Measurements from ENCODE around the gene HRH1.
"Not testable (repeated sequence)": the region's sequence is repeated elsewhere in the genome, so short reads cannot be mapped to it uniquely, and the experiment has no call there.

Gene HRH1

DNA sequence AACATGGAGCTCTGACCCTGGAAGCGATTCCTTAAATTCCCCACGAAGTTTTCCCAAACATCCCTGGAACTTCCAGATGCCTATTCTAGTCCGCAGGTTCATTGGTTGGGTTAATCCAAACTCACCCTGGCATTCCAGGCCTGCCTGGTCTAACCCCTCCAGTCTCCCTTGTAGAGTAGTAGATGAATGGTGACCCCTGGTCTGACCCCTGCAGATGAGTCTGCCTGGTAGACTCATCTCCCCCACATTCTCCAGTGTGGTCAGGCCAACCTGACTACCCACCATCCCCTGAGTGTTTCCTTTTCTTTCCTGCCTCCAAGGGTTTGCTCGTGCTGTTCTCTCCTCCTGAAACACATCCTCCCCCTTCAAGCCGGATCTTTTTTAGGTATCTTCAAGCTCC lies 10.8 kb upstream of the HRH1 start:
- no peak for DNase-seq

- no peak for DNase-seq
Observed at GRCh38 chr3:11144996-11145395, 9.3 kb upstream of the HRH1 start.

GRCh38 chr3:11145888-11146287 lies 8.4 kb upstream of the HRH1 start:
- DNase-seq: no peak

DNA sequence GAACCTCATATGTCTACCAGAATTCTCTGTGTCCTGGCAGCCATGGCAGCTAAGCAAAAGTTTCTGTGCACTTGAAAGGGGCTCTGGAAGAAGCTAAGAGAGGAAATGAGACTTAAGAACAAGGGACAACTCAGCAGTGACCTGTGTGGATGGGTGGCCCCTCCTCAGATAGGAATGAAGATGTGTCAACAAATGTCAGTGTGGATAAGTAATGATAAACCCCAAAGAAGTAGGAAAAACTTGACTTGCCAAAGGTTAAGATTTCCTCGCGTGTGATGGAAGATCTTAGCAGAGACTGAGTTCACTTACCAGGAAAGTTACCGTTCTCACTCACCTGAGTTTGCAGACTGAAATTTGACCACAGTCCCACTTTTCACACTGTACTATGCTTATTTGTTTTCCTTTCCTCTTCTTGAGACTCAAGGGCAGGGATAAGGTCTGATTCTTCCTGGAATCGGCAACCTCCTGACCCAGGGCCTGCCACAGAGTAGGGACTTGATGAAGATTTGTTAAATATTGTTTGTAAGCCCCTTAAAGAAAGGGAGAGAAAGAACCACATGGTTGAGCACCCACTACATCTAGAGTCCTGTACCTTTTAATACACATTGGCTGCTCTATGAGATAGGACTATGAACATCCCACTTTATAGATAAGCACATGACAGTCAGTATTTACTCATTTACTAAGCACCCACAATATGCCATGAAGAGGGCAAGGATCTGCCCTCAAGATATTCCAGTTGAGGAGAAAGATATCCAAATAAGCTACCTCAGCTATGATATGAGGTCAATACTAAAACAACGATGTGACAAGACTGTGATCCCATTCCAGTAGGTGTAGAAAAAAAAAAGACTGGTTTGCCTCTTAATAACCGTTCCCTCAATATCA lies 7.3 kb upstream of the HRH1 start:
- no peak for DNase-seq

- DNase-seq: no peak
Observed at GRCh38 chr3:11150256-11150655, 4.0 kb upstream of the HRH1 start.

DNA sequence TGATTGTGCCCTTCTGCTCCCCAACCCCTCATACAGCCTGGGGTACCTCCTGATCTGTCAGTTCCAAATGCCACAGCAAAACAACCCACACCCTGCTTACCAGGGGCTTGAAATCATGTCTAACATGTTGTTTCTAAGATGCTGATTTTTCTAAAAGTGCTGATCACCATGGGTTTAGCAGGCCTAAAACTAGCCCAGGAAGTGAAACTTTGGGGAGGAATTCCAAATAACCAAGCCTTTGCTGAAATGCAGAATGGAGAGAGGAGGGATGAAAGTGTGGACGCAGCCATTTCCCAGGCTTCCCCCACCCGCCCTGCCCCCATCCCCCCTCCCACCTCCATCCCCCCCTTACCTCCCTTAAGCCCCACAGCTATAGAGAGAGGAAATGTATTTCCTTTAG lies 2.0 kb upstream of the HRH1 start:
- no peak for DNase-seq

- no peak for DNase-seq
Observed at GRCh38 chr3:11154953-11155325, 646 bp downstream of the HRH1 start.

- DNase-seq: peak; percentile 15
Observed at GRCh38 chr3:11155341-11156025, 1.2 kb downstream of the HRH1 start.

DNA sequence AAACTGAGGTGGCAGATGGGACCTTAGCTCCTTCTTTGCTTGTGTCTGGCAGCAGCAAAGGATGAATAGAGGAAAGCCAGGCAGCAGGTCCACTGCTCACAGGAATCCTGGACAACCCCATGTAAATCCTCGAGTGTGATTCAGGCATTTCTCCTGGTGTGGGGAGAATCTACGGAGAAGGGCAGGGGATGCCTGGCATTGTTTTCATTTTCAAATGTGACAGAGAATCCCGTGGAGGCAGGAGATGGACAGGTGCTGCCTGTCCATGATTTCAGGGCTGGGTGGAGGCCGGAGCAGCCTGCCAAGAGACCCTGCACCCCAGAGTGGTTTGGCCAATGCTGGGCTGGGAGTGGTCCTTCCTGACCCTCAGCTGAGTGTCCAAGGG lies 1.7 kb downstream of the HRH1 start:
- DNase-seq: no peak

GRCh38 chr3:11157421-11157820 lies 3.1 kb downstream of the HRH1 start:
- DNase-seq: no peak

GRCh38 chr3:11159421-11159904 lies 5.2 kb downstream of the HRH1 start:
- no peak for DNase-seq

DNA sequence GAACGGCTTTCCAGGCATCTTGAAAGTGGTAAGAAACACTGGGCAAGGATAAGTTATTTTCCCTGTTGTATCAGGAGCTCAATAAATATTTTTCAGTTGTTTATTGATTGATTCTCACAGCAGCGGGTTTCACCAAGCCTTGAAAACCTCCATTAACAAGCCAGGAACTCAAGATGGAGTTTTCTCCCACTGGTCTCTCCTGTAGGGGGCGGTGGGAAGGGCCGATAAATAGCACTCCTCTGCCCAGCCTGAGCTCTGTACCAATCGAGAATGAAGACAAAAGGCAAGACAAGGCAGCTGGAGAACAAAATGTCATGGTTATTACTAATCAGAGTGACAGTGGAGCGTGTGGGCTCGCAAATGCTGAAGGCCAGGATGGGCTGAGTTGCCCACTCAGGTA lies 7.4 kb downstream of the HRH1 start:
- no peak for DNase-seq

DNA sequence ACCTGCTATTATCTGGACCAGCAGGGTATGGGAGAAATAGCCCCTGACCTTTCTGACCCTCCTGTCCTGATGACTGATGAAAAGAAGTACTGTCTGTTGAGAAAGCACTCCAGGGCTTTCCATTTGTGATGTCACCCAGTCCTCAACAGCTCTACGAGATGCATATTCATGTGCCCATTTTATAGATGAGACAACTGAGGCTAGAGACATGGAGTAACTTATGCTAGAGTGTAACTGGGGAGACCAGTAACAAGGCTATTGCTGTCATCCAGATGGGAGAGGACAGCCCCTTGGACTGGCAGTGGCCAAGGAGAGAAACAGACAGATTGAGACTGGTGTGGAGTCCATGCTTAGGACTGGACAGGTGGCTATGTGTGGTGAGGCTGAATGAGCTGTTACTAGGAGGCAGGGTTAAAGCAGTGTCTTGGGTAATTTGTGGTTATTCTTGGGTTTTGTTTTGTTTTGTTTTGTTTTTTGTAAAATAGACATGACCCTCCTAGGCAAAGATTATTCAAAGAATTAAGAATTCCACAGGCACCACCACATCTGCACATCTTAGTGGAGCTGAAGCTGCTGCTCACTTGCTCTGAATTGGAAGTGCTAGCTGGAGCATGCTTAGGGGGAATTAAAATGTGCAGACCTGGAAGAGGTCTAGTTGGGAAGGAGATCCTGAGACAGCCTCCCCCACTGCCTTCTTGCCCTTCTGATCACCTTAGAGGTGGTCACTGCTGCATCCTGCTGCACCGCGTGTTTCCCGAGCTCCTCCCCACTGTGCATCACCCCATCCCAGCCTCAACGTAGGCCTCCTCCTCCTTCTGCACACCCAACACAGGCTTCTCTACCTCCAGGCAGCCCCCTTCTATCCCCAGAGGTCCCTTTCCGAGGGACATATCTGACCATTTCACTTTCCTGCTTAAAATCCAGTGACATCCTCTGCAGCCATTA lies 8.4 kb downstream of the HRH1 start:
- DNase-seq: no peak

DNA sequence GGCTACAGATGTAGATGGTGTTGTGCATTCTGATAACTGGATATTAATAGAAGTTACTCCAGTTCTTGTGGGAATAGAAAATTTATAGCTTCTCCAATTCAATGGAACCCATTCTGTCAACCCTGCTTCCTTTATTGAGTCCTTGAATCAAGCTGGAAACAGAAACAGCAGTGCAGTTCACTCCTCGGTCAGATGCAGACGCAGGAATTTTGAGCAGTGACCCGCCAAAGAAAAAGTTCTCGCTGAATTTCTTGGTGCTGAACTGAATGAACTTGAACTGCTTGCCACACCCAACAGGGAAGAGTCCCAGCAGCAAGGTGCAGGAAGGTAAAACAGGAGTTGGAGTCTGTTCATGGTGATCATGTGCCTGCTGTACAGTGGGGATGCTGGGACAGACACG lies 10.3 kb downstream of the HRH1 start:
- no peak for DNase-seq

GRCh38 chr3:11165476-11165875 lies 11.2 kb downstream of the HRH1 start:
- DNase-seq: no peak

DNA sequence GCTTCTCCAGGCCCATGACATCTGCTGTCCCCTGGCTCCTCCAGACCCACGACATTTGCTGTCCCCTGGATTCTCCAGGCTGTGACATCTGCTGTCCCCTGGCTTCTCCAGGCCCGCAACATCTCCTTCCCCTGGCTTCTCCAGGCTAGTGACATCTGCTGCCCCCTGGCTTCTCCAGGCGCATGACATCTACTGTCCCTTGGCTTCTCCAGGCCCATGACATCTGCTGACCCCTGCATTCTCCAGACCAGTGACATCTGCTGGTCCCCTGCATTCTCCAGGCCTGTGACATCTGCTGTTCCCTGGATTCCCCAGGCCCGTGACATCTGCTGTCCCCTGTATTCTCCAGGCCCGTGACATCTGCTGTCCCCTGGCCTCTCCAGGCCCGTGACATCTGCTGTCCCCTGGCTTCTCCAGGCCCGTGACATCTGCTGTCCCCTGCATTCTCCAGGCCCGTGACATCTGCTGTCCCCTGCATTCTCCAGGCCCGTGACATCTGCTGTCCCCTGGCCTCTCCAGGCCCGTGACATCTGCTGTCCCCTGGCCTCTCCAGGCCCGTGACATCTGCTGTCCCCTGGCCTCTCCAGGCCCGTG lies 12.6 kb downstream of the HRH1 start:
- DNase-seq: not testable (repeated sequence)

- no peak for DNase-seq
Observed at GRCh38 chr3:11167590-11167989, 13.3 kb downstream of the HRH1 start.

DNA sequence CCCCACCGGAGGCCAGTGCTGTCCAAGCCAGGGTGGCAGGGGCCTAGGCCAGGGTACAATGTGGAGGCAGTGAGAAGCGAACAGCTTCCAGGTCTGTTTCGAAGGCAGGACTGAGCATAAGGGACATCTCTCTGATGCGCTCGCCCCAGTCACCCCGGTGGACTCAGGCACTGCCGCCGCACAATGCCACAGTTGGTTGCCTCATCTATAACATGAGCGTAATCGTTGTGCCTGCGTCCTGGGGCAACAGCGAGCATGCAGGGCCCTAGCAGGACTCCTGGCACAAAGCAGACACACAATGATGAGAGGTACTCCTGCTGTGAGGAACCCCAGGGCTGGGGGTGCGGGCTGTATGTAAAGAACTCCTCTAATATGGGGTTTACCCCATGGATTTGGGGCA lies 14.1 kb downstream of the HRH1 start:
- no peak for DNase-seq

- no peak for DNase-seq
Observed at GRCh38 chr3:11168881-11169805, 14.8 kb downstream of the HRH1 start.

DNA sequence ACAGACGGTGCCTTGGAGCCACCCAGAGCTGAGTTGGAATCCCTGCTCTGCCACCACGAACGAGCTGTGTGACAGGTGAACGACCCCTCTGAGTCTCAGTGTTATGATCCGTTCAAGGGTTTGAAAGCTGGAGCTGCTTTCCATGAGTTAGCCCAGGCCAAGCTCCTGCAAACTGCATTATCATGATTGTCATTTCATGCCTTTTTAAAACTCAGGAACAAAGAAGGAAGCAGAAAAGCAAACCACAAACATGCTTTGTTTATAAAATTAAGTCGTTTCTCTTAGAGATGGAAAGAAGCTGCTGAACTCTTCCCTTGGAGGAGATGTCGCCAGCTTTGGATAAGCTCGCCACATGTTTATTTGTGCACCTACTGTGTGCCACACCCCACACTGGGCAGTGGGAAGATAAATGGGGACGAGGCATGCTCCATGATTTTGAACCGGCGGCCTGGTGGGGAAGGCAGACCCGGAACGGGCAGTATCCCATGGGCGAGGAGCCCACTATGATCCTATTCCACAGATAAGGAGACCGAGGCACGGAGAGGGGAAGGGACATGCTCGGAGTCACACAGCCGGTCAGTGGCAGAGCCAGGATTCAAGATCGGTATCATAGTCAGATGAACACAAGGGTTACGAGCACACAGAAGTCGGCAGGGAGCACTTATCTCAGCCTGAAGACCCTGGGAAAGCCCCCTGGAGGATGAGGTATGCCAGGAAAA lies 15.9 kb downstream of the HRH1 start:
- no peak for DNase-seq

- no peak for DNase-seq
Observed at GRCh38 chr3:11172096-11172690, 17.9 kb downstream of the HRH1 start.

All from NCI-H2029 (cell line).